A549 (cell line): ENCODE data around the gene CTNNA3. TPM values are rescaled to one million over a fixed set of nuclear protein-coding genes. Genes with fewer than 3 reads are reported as not detected.
A peak's percentile ranks its signal among the peaks of the same experiment; 100 is the strongest.

Experiments used
- ATAC-seq, 2 experiments: fragments of 200-7000 bp in 1 of 2; fragments of >200 bp in 1 of 2; cut with Nextera tagmentation in 1 of 2; cut with Tn5 transposase in 1 of 2; 3 replicates each; pipeline versions ENCODE4 v1.8.0 to v1.9.1; 2018 to 2020; ENCODE audit warnings: mild to moderate bottlenecking in 1 of 2, moderate library complexity in 1 of 2
- CTCF ChIA-PET: fragments of 300-600 bp; sonication (Branson Sonifier 250); formaldehyde crosslinking; extraction: SDS; loops from one replicate; lab custom pipeline; 2021; ENCODE audit warnings: antibody characterized with exemption, inconsistent platforms; lab: Yijun Ruan, JAX
- POLR2A ChIA-PET: fragments of 350-600 bp; formaldehyde crosslinking; extraction: SDS; loops from one replicate; lab custom pipeline; 2021; ENCODE audit warnings: antibody characterized with exemption, inconsistent platforms; lab: Yijun Ruan, JAX
- DNase-seq, 2 experiments: peaks; one replicate each; pipeline versions ENCODE4 v3.0.0 to v3.0.0-alpha.2; 2011 to 2016; ENCODE audit warnings: low read depth in 1 of 2, low spot score in 1 of 2
- FAIRE-seq: peaks from 2 replicates; lab custom pipeline; 2011; peaks lifted over from hg19 to GRCh38; lab: Jason Lieb, UNC
- H3K27ac ChIP-seq, 2 experiments: fragments of >200 bp; sonication (Bioruptor Twin); formaldehyde crosslinking; 3 replicates each; pipeline ENCODE4 v1.5.1; 2016 to 2017
- H3K4me1 ChIP-seq: fragments of >200 bp; sonication (Bioruptor Twin); formaldehyde crosslinking; 3 replicates; pipeline ENCODE4 v1.6.1; 2016
- H3K4me2 ChIP-seq: fragments of >200 bp; sonication (Bioruptor Twin); formaldehyde crosslinking; 3 replicates; pipeline ENCODE4 v1.6.1; 2016
- H3K4me3 ChIP-seq: fragments of >200 bp; sonication (Bioruptor Twin); formaldehyde crosslinking; 3 replicates; pipeline ENCODE4 v1.5.1; 2016
- H3K9me3 ChIP-seq: fragments of >200 bp; sonication (Bioruptor Twin); formaldehyde crosslinking; 3 replicates; pipeline ENCODE4 v1.6.1; 2016
- CBX2 ChIP-seq: fragments of 200-600 bp; sonication (generic); IDR thresholded peaks from 2 replicates; pipeline ENCODE4 v1.6.1; 2016; ENCODE audit warnings: low read depth, mild to moderate bottlenecking, borderline replicate concordance
- CBX8 ChIP-seq: fragments of 200-600 bp; sonication (generic); IDR thresholded peaks from 2 replicates; pipeline ENCODE4 v1.6.1; 2016
- EHMT2 ChIP-seq: fragments of 200-600 bp; sonication (generic); IDR thresholded peaks from 2 replicates; pipeline ENCODE4 v1.6.1; 2016; ENCODE audit warnings: antibody characterized with exemption, low read depth, mild to moderate bottlenecking, moderate library complexity
- ESRRA ChIP-seq: fragments of 150-350 bp; IDR thresholded peaks from 2 replicates; pipeline ENCODE4 v1.6.1; 2014; ENCODE audit warnings: mild to moderate bottlenecking, low read length, borderline replicate concordance
- FOXS1 ChIP-seq: fragments of 250-450 bp; sonication (Bioruptor Pico); IDR thresholded peaks from 2 replicates; pipeline ENCODE4 v1.5.0; 2020; ENCODE audit warnings: mild to moderate bottlenecking, moderate library complexity
- GATA3 ChIP-seq: IDR thresholded peaks from 2 replicates; pipeline ENCODE4 v1.6.1; 2012; ENCODE audit warnings: borderline replicate concordance
- HOXB13 ChIP-seq: fragments of 250-450 bp; sonication (Bioruptor Pico); IDR thresholded peaks from 2 replicates; pipeline ENCODE4 v1.5.0; 2020; ENCODE audit warnings: low read depth, mild to moderate bottlenecking, moderate library complexity
- JUN ChIP-seq, 2 experiments: fragments of >200 bp; sonication (Bioruptor Twin); formaldehyde crosslinking; IDR thresholded peaks; 2 replicates in 1 of 2; 3 replicates in 1 of 2; pipeline ENCODE4 v1.6.1; 2016 to 2017
- JUNB ChIP-seq: fragments of >200 bp; sonication (Bioruptor Twin); formaldehyde crosslinking; IDR thresholded peaks from 2 replicates; pipeline ENCODE4 v1.6.1; 2016
- KDM1A ChIP-seq: fragments of 200-600 bp; sonication (generic); IDR thresholded peaks from 2 replicates; pipeline ENCODE4 v1.6.1; 2016; ENCODE audit warnings: low read depth, mild to moderate bottlenecking
- KDM5A ChIP-seq: fragments of 200-600 bp; sonication (generic); IDR thresholded peaks from 2 replicates; pipeline ENCODE4 v1.6.1; 2016; ENCODE audit warnings: antibody characterized with exemption, mild to moderate bottlenecking
- MAFK ChIP-seq: fragments of 450-650 bp; IDR thresholded peaks from 2 replicates; pipeline ENCODE4 v1.6.1; 2014; ENCODE audit not compliant: partially characterized antibody
- MYC ChIP-seq: IDR thresholded peaks from 2 replicates; pipeline ENCODE4 v1.6.1; 2012; ENCODE audit warnings: mild to moderate bottlenecking, inconsistent platforms, low read length, improper control_type of control experiment, borderline replicate concordance
- POLR2A ChIP-seq: IDR thresholded peaks from 2 replicates; pipeline ENCODE4 v1.6.1; 2012; ENCODE audit warnings: mild to moderate bottlenecking, low read length
- POLR2AphosphoS2 ChIP-seq: conservative IDR thresholded peaks from 2 replicates; pipeline ENCODE4 v1.6.1; 2012; ENCODE audit warnings: low read length, improper control_type of control experiment, inconsistent platforms
- RAD21 ChIP-seq, 2 experiments: fragments of >200 bp in 1 of 2; sonication (Bioruptor Twin) in 1 of 2; formaldehyde crosslinking in 1 of 2; IDR thresholded peaks in 1 of 2; conservative IDR thresholded peaks in 1 of 2; 2 replicates in 1 of 2; 3 replicates in 1 of 2; pipeline ENCODE4 v1.6.1; 2012 to 2018; ENCODE audit warnings: inconsistent platforms in 1 of 2
- RARB ChIP-seq: fragments of 250-450 bp; sonication (Bioruptor Pico); IDR thresholded peaks from 2 replicates; pipeline ENCODE4 v1.8.0; 2021; ENCODE audit warnings: mild to moderate bottlenecking, moderate library complexity
- RCOR1 ChIP-seq: fragments of 150-350 bp; IDR thresholded peaks from 2 replicates; pipeline ENCODE4 v1.6.1; 2014; ENCODE audit warnings: antibody characterized with exemption, low read length, low read depth
- REST ChIP-seq: fragments of 200-600 bp; sonication (generic); IDR thresholded peaks from 2 replicates; pipeline ENCODE4 v1.6.1; 2016; ENCODE audit warnings: antibody characterized with exemption, mild to moderate bottlenecking, moderate library complexity
- RNF2 ChIP-seq: fragments of 200-600 bp; sonication (generic); IDR thresholded peaks from 2 replicates; pipeline ENCODE4 v1.6.1; 2016; ENCODE audit warnings: low read depth, mild to moderate bottlenecking, antibody characterized with exemption, moderate library complexity, borderline replicate concordance
- SREBF2 ChIP-seq: fragments of 450-650 bp; IDR thresholded peaks from 2 replicates; pipeline ENCODE4 v1.6.1; 2014; ENCODE audit warnings: mild to moderate bottlenecking, moderate library complexity
- TFCP2L1 ChIP-seq: fragments of 250-450 bp; sonication (Bioruptor Pico); IDR thresholded peaks from 2 replicates; pipeline ENCODE4 v1.5.0; 2021; ENCODE audit warnings: mild to moderate bottlenecking
- TP53 ChIP-seq: fragments of 250-450 bp; sonication (Bioruptor Pico); IDR thresholded peaks from 2 replicates; pipeline ENCODE4 v1.5.0; 2021; ENCODE audit warnings: mild to moderate bottlenecking, moderate library complexity
- WGBS: methylation state at CpG from one replicate; pipeline ENCODE4 v1.1.6; 2017; ENCODE audit errors: missing lambda C conversion rate; 5-methylcytosine and 5-hydroxymethylcytosine counted together
- polyA plus RNA-seq, 4 experiments: library from polyadenylated mRNA; depleted of rRNA in 3 of 4; stranded (reverse); fragments of >200 nt; fragmentation: RNase III in 1 of 4; extraction: RNeasy Plus Mini Kit Qiagen cat#74134 plus additional on column Dnase treatment in 1 of 4; gene quantifications; 2 replicates in 3 of 4; 3 replicates in 1 of 4; pipeline ENCODE4 v1.2.3, GENCODE V29; 2011 to 2017
- TF ChIP-seq, protein P1 (sequence below): fragments of >200 bp; sonication (Bioruptor Twin); formaldehyde crosslinking; IDR thresholded peaks from 2 replicates; pipeline ENCODE4 v1.6.1; 2016
- TF ChIP-seq, protein P2 (sequence below): IDR thresholded peaks from 2 replicates; pipeline ENCODE4 v1.6.1; 2012; ENCODE audit warnings: low read depth, borderline replicate concordance
- TF ChIP-seq, protein P3 (sequence below): IDR thresholded peaks from 2 replicates; pipeline ENCODE4 v1.6.1; 2012
- TF ChIP-seq, protein P4 (sequence below): IDR thresholded peaks from 2 replicates; pipeline ENCODE4 v1.6.1; 2012

CTNNA3 gene
- polyA plus RNA-seq, 2 of the 4 experiments (the other 2 are of a cell fraction), result not detected

GRCh38 chr10:67049988-67050387 is 646.0 kb downstream of the CTNNA3 start (continued):
- TF ChIP-seq JUN (IDR thresholded peaks at IDR 0.05), result no peak
- TF ChIP-seq TP53 (CRISPR knock-in tag), result no peak
- no peak for TF ChIP-seq RCOR1
- TF ChIP-seq CBX8, result no peak

GRCh38 chr10:67046507-67046906 is 649.5 kb downstream of the CTNNA3 start:
- TF ChIP-seq MAFK (peak; percentile 77), FOXS1 (no peak)
- WGBS, result 7% methylated on average over 3 of the region's 3 CpGs
- no peak overlapping the region for H3K27ac ChIP-seq
- FAIRE-seq, result no peak
- POLR2A ChIA-PET, result no interaction called here
- H3K4me3 ChIP-seq, result no peak overlapping the region
- H3K4me2 ChIP-seq, result no peak overlapping the region
- CTCF ChIA-PET, result no interaction called here
- DNase-seq, result no peak
- no peak for ATAC-seq
- H3K4me1 ChIP-seq, result no peaks in the 10 kb centered on the region
- no peaks in the 10 kb centered on the region for H3K9me3 ChIP-seq

- TF ChIP-seq EHMT2, result no peak
- no peak for TF ChIP-seq KDM1A
- TF ChIP-seq POLR2AphosphoS2, result no peak
- TF ChIP-seq, protein P1, sequence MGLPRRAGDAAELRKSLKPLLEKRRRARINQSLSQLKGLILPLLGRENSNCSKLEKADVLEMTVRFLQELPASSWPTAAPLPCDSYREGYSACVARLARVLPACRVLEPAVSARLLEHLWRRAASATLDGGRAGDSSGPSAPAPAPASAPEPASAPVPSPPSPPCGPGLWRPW, result no peak
- no peak for TF ChIP-seq MYC
- TF ChIP-seq, protein P2, sequence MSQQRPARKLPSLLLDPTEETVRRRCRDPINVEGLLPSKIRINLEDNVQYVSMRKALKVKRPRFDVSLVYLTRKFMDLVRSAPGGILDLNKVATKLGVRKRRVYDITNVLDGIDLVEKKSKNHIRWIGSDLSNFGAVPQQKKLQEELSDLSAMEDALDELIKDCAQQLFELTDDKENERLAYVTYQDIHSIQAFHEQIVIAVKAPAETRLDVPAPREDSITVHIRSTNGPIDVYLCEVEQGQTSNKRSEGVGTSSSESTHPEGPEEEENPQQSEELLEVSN, result no peak
- no peak for TF ChIP-seq KDM5A
- no peak for TF ChIP-seq ESRRA
- TF ChIP-seq TFCP2L1 (CRISPR knock-in tag), result no peak
- no peak for TF ChIP-seq POLR2A
- TF ChIP-seq GATA3, result no peak
- TF ChIP-seq JUN (IDR thresholded peaks at IDR 0.05), result no peak
- TF ChIP-seq, protein P3, sequence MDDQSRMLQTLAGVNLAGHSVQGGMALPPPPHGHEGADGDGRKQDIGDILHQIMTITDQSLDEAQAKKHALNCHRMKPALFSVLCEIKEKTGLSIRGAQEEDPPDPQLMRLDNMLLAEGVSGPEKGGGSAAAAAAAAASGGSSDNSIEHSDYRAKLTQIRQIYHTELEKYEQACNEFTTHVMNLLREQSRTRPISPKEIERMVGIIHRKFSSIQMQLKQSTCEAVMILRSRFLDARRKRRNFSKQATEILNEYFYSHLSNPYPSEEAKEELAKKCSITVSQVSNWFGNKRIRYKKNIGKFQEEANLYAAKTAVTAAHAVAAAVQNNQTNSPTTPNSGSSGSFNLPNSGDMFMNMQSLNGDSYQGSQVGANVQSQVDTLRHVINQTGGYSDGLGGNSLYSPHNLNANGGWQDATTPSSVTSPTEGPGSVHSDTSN, result no peak
- TF ChIP-seq JUNB, result no peak
- TF ChIP-seq, protein P4, sequence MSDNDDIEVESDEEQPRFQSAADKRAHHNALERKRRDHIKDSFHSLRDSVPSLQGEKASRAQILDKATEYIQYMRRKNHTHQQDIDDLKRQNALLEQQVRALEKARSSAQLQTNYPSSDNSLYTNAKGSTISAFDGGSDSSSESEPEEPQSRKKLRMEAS, result no peak
- ATAC-seq, result no peak
- 56% methylated on average over 14 of the region's 22 CpGs for WGBS
- CTCF ChIA-PET, result interaction anchor here (0.5 kb wide), 1 partner anchor 8 kb away, joined by 4 read pairs; no protein-coding TSS in a partner anchor
- FAIRE-seq, result no peak
- no peak for DNase-seq
- Histone ChIP-seq H3K4me2 (no peak overlapping the region), H3K9me3 (no peaks in the 10 kb centered on the region), H3K4me3 (no peak overlapping the region), H3K27ac (no peak overlapping the region), H3K4me1 (no peaks in the 10 kb centered on the region)
- POLR2A ChIA-PET, result no interaction called here
Observed at GRCh38 chr10:67045404-67045803, 650.6 kb downstream of the CTNNA3 start.

DNA sequence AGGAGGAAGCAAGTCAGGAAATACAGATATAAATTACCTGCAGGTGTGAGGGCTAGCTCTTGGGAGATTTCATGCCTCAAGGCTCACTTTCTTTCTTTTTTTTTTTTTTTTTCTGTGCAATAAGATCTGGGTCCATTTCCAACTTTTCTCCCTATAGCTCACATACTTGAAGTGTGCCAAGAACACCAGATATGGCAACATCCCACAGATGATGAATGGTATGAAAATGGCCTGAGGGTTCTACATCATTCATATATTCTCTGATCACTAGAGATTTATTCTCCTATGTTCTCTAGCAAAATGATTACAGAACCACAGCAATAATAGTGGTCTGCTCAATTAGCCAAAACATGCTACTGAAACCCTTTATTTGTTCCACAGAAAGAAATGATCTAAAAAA is 653.0 kb downstream of the CTNNA3 start:
- H3K4me2 ChIP-seq, result no peak overlapping the region
- ChIA-PET POLR2A (no interaction called here), CTCF (interaction anchor here (0.8 kb wide), 1 partner anchor 9 kb away, joined by 3 read pairs; no protein-coding TSS in a partner anchor)
- no peak overlapping the region for H3K4me3 ChIP-seq
- H3K9me3 ChIP-seq, result no peaks in the 10 kb centered on the region
- no peak for ATAC-seq
- FAIRE-seq, result no peak
- DNase-seq, result no peak
- H3K27ac ChIP-seq, result no peak overlapping the region
- no peaks in the 10 kb centered on the region for H3K4me1 ChIP-seq
- no peak for TF ChIP-seq CBX2
- no peak for TF ChIP-seq GATA3
- TF ChIP-seq TP53 (CRISPR knock-in tag), result no peak
- TF ChIP-seq RNF2, result no peak
- TF ChIP-seq REST, result no peak
- TF ChIP-seq, protein P3, result no peak
- TF ChIP-seq HOXB13, result no peak
- no peak for TF ChIP-seq FOXS1
- no peak for TF ChIP-seq CBX8
- no peak for TF ChIP-seq RARB
- no peak for TF ChIP-seq POLR2A
- TF ChIP-seq JUNB, result no peak
- TF ChIP-seq JUN (IDR thresholded peaks at IDR 0.05), result no peak
- no peak for TF ChIP-seq SREBF2
- no peak for TF ChIP-seq MYC
- TF ChIP-seq ESRRA, result no peak
- TF ChIP-seq RAD21 (conservative IDR thresholded peaks at IDR 0.05 in 1 of 2, IDR thresholded peaks at IDR 0.05 in 1 of 2), result no peak
